Parathyroid adenoma (tissue), 2 donors: ENCODE results near the gene MT3.

Experiments used
- H2AFZ ChIP-seq: fragments of 300-600 bp; sonication (generic); one replicate; pipeline ENCODE4 v1.7.0; 2017; ENCODE audit warnings: antibody characterized with exemption, mild to moderate bottlenecking
- H3K27ac ChIP-seq: fragments of 300-600 bp; sonication (generic); one replicate; pipeline ENCODE4 v1.7.0; 2017
- H3K27me3 ChIP-seq: fragments of 300-600 bp; sonication (generic); one replicate; pipeline ENCODE4 v1.7.0; 2017; ENCODE audit warnings: low read length; ENCODE audit not compliant: control insufficient read depth, insufficient read depth
- H3K36me3 ChIP-seq: fragments of 300-600 bp; sonication (generic); one replicate; pipeline ENCODE4 v1.7.0; 2017; ENCODE audit warnings: low read length; ENCODE audit not compliant: control insufficient read depth, insufficient read depth
- H3K4me1 ChIP-seq: fragments of 300-600 bp; sonication (generic); one replicate; pipeline ENCODE4 v1.7.0; 2017; ENCODE audit warnings: control low read depth
- H3K4me2 ChIP-seq: fragments of 300-600 bp; sonication (generic); one replicate; pipeline ENCODE4 v1.7.0; 2017; ENCODE audit warnings: low read length
- H3K4me3 ChIP-seq: fragments of 300-600 bp; sonication (generic); one replicate; pipeline ENCODE4 v1.7.0; 2017; ENCODE audit warnings: low read depth, low read length
- H3K79me2 ChIP-seq: fragments of 300-600 bp; sonication (generic); one replicate; pipeline ENCODE4 v1.7.0; 2017; ENCODE audit warnings: control low read depth
- H3K9ac ChIP-seq: fragments of 300-600 bp; sonication (generic); one replicate; pipeline ENCODE4 v1.7.0; 2017; ENCODE audit warnings: mild to moderate bottlenecking
- H3K9me3 ChIP-seq: fragments of 300-600 bp; sonication (generic); one replicate; pipeline ENCODE4 v1.7.0; 2017; ENCODE audit warnings: low read length; ENCODE audit not compliant: control insufficient read depth
- TF ChIP-seq, protein P1 (sequence below): fragments of 300-600 bp; sonication (generic); IDR thresholded peaks from one replicate; pipeline ENCODE4 v1.7.0; 2017; ENCODE audit warnings: antibody characterized with exemption, mild to moderate bottlenecking
- donor health status: primary hyperparathyroidism.

Gene MT3

DNA sequence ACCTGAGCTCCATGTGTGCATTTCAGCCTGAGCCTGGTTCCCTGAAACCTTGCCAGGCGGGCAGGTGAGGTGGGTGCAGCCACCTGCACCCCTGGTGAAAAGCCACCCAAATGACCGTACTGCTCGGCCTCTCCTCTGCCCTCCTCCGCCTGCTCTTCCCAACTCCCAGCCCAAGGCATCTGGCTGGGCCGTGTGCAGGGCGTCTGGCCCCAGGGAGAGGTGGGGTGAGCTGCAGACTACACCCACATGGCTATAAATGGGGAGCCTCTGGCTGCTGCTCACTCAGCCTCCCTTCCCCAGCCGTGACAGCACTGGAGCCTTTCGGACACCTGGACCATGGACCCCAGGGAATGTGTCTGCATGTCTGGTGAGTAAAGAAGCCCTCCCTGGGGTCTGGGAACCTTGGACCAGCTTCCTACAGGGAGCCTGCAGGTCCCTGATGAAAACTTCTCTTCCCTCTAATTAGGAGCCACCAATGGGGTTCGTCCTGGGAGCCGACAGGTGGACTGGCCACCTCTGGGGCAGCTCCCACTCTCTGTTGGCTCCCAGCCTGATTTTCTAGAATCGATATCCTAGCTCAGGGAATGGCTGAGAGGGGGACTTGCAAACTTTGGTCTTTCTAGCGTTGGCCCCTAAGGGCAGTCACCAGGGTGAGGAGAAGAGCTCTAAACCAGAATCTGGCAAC, 24.4 kb upstream of the MT3 start, which contains the start of gene MT4:
Gene MT4, plus strand, starts transcription at position 281 of the 685 bp plus-strand sequence. Its CDS starts 56 bp downstream, at position 337.
- Histone ChIP-seq H3K4me3 (no peak within 1 kb of the TSS), H3K4me1 (no peaks in the 10 kb centered on the region), H3K9me3 (no peaks in the 10 kb centered on the region), H3K9ac (no peak within 1 kb of the TSS), H3K27me3 (no peaks in the 10 kb centered on the region), H3K27ac (no peak within 1 kb of the TSS), H3K36me3 (no peaks in the 10 kb centered on the region), H2AFZ (no peak within 1 kb of the TSS), H3K4me2 (no peak within 1 kb of the TSS), H3K79me2 (no peaks in the 10 kb centered on the region)
- TF ChIP-seq, protein P1, sequence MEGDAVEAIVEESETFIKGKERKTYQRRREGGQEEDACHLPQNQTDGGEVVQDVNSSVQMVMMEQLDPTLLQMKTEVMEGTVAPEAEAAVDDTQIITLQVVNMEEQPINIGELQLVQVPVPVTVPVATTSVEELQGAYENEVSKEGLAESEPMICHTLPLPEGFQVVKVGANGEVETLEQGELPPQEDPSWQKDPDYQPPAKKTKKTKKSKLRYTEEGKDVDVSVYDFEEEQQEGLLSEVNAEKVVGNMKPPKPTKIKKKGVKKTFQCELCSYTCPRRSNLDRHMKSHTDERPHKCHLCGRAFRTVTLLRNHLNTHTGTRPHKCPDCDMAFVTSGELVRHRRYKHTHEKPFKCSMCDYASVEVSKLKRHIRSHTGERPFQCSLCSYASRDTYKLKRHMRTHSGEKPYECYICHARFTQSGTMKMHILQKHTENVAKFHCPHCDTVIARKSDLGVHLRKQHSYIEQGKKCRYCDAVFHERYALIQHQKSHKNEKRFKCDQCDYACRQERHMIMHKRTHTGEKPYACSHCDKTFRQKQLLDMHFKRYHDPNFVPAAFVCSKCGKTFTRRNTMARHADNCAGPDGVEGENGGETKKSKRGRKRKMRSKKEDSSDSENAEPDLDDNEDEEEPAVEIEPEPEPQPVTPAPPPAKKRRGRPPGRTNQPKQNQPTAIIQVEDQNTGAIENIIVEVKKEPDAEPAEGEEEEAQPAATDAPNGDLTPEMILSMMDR: no peak

DNA sequence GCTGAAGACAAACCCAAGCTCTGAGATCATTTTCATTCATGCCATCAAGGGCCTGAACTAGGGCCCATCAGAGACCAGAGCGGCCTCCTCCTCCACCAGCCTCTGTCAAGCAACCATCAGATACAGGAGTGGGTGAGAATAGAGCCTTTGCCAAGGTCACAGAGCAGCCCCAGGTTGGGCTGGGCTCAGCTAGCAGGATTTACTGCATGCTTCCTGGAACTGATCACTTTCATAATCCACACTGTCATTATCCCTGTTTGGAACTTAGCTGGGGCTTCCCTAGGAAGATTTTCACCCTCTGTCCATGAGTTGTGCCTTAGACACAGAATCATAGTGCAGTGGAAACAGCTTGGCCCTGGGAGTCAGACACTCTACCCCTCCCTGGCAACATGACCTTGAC, 19.4 kb upstream of the MT3 start:
- TF ChIP-seq, protein P1: no peak
- Histone ChIP-seq H3K4me3 (no peak overlapping the region), H2AFZ (no peak overlapping the region), H3K36me3 (no peaks in the 10 kb centered on the region), H3K27ac (no peak overlapping the region), H3K9me3 (no peaks in the 10 kb centered on the region), H3K4me2 (no peak overlapping the region), H3K9ac (no peak overlapping the region), H3K4me1 (no peaks in the 10 kb centered on the region), H3K79me2 (no peaks in the 10 kb centered on the region), H3K27me3 (no peaks in the 10 kb centered on the region)

- Histone ChIP-seq H3K27ac (no peak overlapping the region), H3K9me3 (no peaks in the 10 kb centered on the region), H3K36me3 (no peaks in the 10 kb centered on the region), H3K79me2 (no peaks in the 10 kb centered on the region), H3K4me2 (no peak overlapping the region), H3K4me3 (no peak overlapping the region), H3K9ac (no peak overlapping the region), H2AFZ (no peak overlapping the region), H3K27me3 (no peaks in the 10 kb centered on the region), H3K4me1 (no peaks in the 10 kb centered on the region)
- TF ChIP-seq, protein P1: no peak
These were observed 17.8 kb upstream of the MT3 start for GRCh38 chr16:56571525-56571924.

- no peaks in the 10 kb centered on the region for H3K36me3 ChIP-seq
- no peaks in the 10 kb centered on the region for H3K9me3 ChIP-seq
- H3K27ac ChIP-seq: no peak overlapping the region
- TF ChIP-seq, protein P1: no peak
- H3K27me3 ChIP-seq: no peaks in the 10 kb centered on the region
- no peaks in the 10 kb centered on the region for H3K79me2 ChIP-seq
- no peak overlapping the region for H3K4me2 ChIP-seq
- H3K4me3 ChIP-seq: no peak overlapping the region
- no peak overlapping the region for H2AFZ ChIP-seq
- H3K9ac ChIP-seq: no peak overlapping the region
- no peaks in the 10 kb centered on the region for H3K4me1 ChIP-seq
These were observed 14.7 kb upstream of the MT3 start for GRCh38 chr16:56574625-56575024.
